OCI-LY1 (cell line): ENCODE data around the gene GRM7.

Source experiments
- CTCF ChIP-seq: fragments of 200-600 bp; sonication (generic), shearing (Covaris generic); IDR thresholded peaks from 2 replicates; pipeline ENCODE4 v1.5.1; 2017; ENCODE audit warnings: mild to moderate bottlenecking, antibody characterized with exemption, low read length, moderate library complexity, mixed read lengths
- EZH2 ChIP-seq: fragments of 200-600 bp; sonication (generic), shearing (Covaris generic); IDR thresholded peaks from 2 replicates; pipeline ENCODE4 v1.8.0; 2017; ENCODE audit warnings: borderline replicate concordance, mixed run types, mild to moderate bottlenecking, antibody characterized with exemption, low read length, moderate library complexity, mixed read lengths

- TF ChIP-seq CTCF (no peak), EZH2 (no peak)
These were observed 707.7 kb downstream of the GRM7 start for GRCh38 chr3:7568526-7569184.
